ENCODE data around the gene ZKSCAN5.
"Not testable (repeated sequence)": the region's sequence is repeated elsewhere in the genome, so short reads cannot be mapped to it uniquely, and the experiment has no call there.

The ZKSCAN5 gene

DNA sequence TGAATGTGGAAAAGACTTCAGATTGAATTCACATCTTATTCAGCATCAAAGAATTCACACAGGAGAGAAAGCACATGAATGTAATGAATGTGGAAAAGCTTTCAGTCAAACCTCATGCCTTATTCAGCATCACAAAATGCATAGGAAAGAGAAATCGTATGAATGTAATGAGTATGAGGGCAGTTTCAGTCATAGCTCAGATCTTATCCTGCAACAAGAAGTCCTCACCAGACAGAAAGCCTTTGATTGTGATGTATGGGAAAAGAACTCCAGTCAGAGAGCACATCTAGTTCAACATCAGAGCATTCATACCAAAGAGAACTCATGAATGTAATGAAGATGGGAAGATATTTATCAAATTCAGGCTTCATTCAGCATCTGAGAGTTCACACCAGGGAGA, 68.8 kb downstream of the ZKSCAN5 start:
- TF ChIP-seq, protein P1, sequence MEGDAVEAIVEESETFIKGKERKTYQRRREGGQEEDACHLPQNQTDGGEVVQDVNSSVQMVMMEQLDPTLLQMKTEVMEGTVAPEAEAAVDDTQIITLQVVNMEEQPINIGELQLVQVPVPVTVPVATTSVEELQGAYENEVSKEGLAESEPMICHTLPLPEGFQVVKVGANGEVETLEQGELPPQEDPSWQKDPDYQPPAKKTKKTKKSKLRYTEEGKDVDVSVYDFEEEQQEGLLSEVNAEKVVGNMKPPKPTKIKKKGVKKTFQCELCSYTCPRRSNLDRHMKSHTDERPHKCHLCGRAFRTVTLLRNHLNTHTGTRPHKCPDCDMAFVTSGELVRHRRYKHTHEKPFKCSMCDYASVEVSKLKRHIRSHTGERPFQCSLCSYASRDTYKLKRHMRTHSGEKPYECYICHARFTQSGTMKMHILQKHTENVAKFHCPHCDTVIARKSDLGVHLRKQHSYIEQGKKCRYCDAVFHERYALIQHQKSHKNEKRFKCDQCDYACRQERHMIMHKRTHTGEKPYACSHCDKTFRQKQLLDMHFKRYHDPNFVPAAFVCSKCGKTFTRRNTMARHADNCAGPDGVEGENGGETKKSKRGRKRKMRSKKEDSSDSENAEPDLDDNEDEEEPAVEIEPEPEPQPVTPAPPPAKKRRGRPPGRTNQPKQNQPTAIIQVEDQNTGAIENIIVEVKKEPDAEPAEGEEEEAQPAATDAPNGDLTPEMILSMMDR (IDR thresholded peaks at IDR 0.05; ENCODE audit: control insufficient read depth, extremely low read depth, insufficient read depth): no peak
- H3K4me3 ChIP-seq (ENCODE audit: low read depth, low read length): no peak overlapping the region
- no peak for DNase-seq (ENCODE audit: low read depth)

DNA sequence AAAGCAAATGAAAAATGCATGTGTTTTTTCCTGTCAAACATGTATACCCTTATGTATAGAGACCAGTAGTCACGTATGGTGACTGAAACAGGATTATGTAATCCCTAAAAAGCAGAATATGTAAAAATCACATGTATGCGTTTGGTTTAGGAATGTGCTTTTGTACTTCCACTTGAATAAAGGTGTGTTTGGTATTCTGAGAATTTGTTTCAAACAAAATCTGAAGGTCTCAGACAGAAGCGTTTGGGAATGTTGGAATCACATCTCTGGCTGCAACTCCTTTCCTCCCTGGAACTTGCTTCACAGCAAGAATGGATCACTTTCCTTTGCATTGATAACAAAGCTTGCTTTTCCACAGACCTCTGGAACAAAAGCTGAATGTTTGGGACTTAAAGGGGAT, 71.8 kb downstream of the ZKSCAN5 start:
- no peak for DNase-seq (ENCODE audit: low read depth)
- no peak overlapping the region for H3K4me3 ChIP-seq (ENCODE audit: low read depth, low read length)
- TF ChIP-seq, protein P1 (IDR thresholded peaks at IDR 0.05; ENCODE audit: control insufficient read depth, extremely low read depth, insufficient read depth): no peak

- H3K4me3 ChIP-seq (ENCODE audit: low read depth, low read length): no peak overlapping the region
- TF ChIP-seq, protein P1 (IDR thresholded peaks at IDR 0.05; ENCODE audit: control insufficient read depth, extremely low read depth, insufficient read depth): no peak
- no peak for DNase-seq (ENCODE audit: low read depth)
Measured at GRCh38 chr7:99579281-99579955, 75.0 kb downstream of the ZKSCAN5 start.

GRCh38 chr7:99579956-99580777, 75.7 kb downstream of the ZKSCAN5 start:
- H3K4me3 ChIP-seq (ENCODE audit: low read depth, low read length): no peak overlapping the region
- no peak for DNase-seq (ENCODE audit: low read depth)
- TF ChIP-seq, protein P1 (IDR thresholded peaks at IDR 0.05; ENCODE audit: control insufficient read depth, extremely low read depth, insufficient read depth): no peak

DNA sequence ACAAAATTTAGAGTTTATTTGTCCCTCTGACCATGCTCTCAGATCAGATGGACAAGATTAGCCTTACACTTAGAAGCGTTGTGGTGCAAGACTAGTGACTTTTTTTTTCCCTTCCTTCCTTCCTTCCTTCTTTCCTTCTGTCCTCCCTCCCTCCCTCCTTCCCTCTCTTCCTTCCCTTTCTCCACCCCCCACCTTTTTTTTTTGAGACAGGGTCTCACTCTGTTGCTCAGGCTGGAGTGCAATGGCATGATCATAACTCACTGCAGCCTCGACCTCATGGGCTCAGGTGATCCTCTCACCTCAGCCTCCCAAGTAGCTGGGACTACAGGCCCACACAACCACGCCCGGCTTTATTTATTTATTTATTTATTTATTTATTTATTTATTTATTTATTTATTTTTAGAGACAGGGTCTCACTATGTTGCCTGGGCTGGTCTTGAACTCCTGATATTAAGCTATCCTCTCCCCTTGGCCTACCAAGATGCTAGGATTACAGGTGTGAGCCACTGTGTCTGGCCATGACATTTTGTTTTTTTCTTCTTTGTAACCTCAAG, 76.4 kb downstream of the ZKSCAN5 start:
- H3K4me3 ChIP-seq (ENCODE audit: low read depth, low read length); DNase-seq (ENCODE audit: low read depth): not testable (repeated sequence)

All from LNCaP clone FGC (cell line).